ENCODE measurements around the gene GNG7.
"Not testable (repeated sequence)": the region's sequence is repeated elsewhere in the genome, so short reads cannot be mapped to it uniquely, and the experiment has no call there.

Gene GNG7

GRCh38 chr19:2476451-2477140 is 225.9 kb downstream of the GNG7 start:
- ChIA-PET CTCF (interaction anchor here (0.5 to 3.7 kb wide), 8 partner anchors 53 to 273 kb away, joined by 3 to 25 read pairs (median 4); no protein-coding TSS in a partner anchor), POLR2A (ENCODE audit: low non-redundant PET) (interaction anchor here (0.5 to 1.9 kb wide), 9 partner anchors 48 to 151 kb away, joined by 4 to 31 read pairs (median 5); no protein-coding TSS in a partner anchor)
- TF ChIP-seq CTCF (conservative IDR thresholded peaks at IDR 0.05; ENCODE audit: low read depth), result no peak
- no peak for DNase-seq (ENCODE audit: low spot score)
- peak overlapping the region; percentile 98 for H3K27ac ChIP-seq

GRCh38 chr19:2475702-2476450 is 226.6 kb downstream of the GNG7 start, which contains the start of gene GADD45B:
Gene GADD45B, plus strand, starts transcription at chr19:2476127. Its CDS starts 232 bp downstream, at chr19:2476359.
- DNase-seq (ENCODE audit: low spot score), result peak; percentile 100
- H3K27ac ChIP-seq, result peak within 1 kb of the TSS; percentile 98
- no peak for TF ChIP-seq CTCF (conservative IDR thresholded peaks at IDR 0.05; ENCODE audit: low read depth)

GRCh38 chr19:2475018-2475701 is 227.3 kb downstream of the GNG7 start:
- no peak for TF ChIP-seq CTCF (conservative IDR thresholded peaks at IDR 0.05; ENCODE audit: low read depth)
- DNase-seq (ENCODE audit: low spot score), result no peak
- ChIA-PET CTCF (interaction anchor here (1.0 to 3.7 kb wide), 3 partner anchors 104 to 275 kb away, joined by 3 to 25 read pairs (median 14); no protein-coding TSS in a partner anchor), POLR2A (ENCODE audit: low non-redundant PET) (interaction anchor here (0.6 to 1.9 kb wide), 8 partner anchors 53 to 157 kb away, joined by 3 to 31 read pairs (median 8); no protein-coding TSS in a partner anchor)
- H3K27ac ChIP-seq, result peak overlapping the region; percentile 98

More at GRCh38 chr19:2475702-2476450, 226.6 kb downstream of the GNG7 start, which contains the start of gene GADD45B:
- ChIA-PET CTCF (interaction anchor here (0.5 to 3.7 kb wide), 7 partner anchors 53 to 274 kb away, joined by 3 to 25 read pairs (median 4); no protein-coding TSS in a partner anchor), POLR2A (ENCODE audit: low non-redundant PET) (interaction anchor here (0.5 to 1.9 kb wide), 12 partner anchors 49 to 157 kb away, joined by 3 to 31 read pairs (median 6); no protein-coding TSS in a partner anchor)

- ChIA-PET POLR2A (ENCODE audit: low non-redundant PET) (no interaction called here), CTCF (interaction anchor here (0.6 to 3.7 kb wide), 7 partner anchors 21 to 163 kb away, joined by 3 to 25 read pairs (median 4); no protein-coding TSS in a partner anchor)
- peak overlapping the region; percentile 98 for H3K27ac ChIP-seq
- peak; percentile 93 for TF ChIP-seq CTCF (conservative IDR thresholded peaks at IDR 0.05; ENCODE audit: low read depth)
- DNase-seq (ENCODE audit: low spot score), result peak; percentile 83
These were observed 228.1 kb downstream of the GNG7 start for GRCh38 chr19:2474232-2475017.

GRCh38 chr19:2469915-2470200 is 232.6 kb downstream of the GNG7 start:
- H3K27ac ChIP-seq, result peak overlapping the region; percentile 72
- CTCF ChIA-PET, result interaction anchor here (1.1 kb wide), 1 partner anchor 110 kb away, joined by 6 read pairs; no protein-coding TSS in a partner anchor
- POLR2A ChIA-PET (ENCODE audit: low non-redundant PET); DNase-seq (ENCODE audit: low spot score): not testable (repeated sequence)

Measured in RWPE1 (cell line).